SK-N-SH (cell line): Measurements from ENCODE around the gene E2F1.

Experiments used
- CTCF ChIP-seq: fragments of 200-600 bp; sonication (generic); IDR thresholded peaks from 2 replicates; pipeline ENCODE4 v1.6.1; 2017; ENCODE audit warnings: antibody characterized with exemption, mild to moderate bottlenecking, moderate library complexity
- EZH2phosphoT487 ChIP-seq: fragments of 200-600 bp; sonication (generic); IDR thresholded peaks from 2 replicates; pipeline ENCODE4 v1.6.1; 2017; ENCODE audit warnings: low read depth, mixed run types, mild to moderate bottlenecking, antibody characterized with exemption, moderate library complexity, borderline replicate concordance
- MAX ChIP-seq: IDR thresholded peaks from 2 replicates; pipeline ENCODE4 v1.4.0; 2012; ENCODE audit warnings: low read depth
- POLR2AphosphoS5 ChIP-seq: IDR thresholded peaks from 2 replicates; pipeline ENCODE4 v1.6.1; 2012; ENCODE audit warnings: low read depth, low read length
- RAD21 ChIP-seq: IDR thresholded peaks from 2 replicates; pipeline ENCODE4 v1.6.1; 2012; ENCODE audit warnings: mild to moderate bottlenecking, low read length
- REST ChIP-seq: IDR thresholded peaks from 2 replicates; pipeline ENCODE4 v1.6.1; 2012; ENCODE audit warnings: mild to moderate bottlenecking, low read depth, low read length, moderate library complexity
- RXRA ChIP-seq: IDR thresholded peaks from 2 replicates; pipeline ENCODE4 v1.4.0; 2012; ENCODE audit warnings: low read depth, mild to moderate bottlenecking, borderline replicate concordance
- TAF1 ChIP-seq: IDR thresholded peaks from 2 replicates; pipeline ENCODE4 v1.6.1; 2012; ENCODE audit warnings: low read depth, mild to moderate bottlenecking, low read length, moderate library complexity, borderline replicate concordance
- YY1 ChIP-seq: IDR thresholded peaks from 2 replicates; pipeline ENCODE4 v1.4.0; 2012; ENCODE audit warnings: low read depth, mild to moderate bottlenecking

GRCh38 chr20:33651562-33652048, 34.6 kb downstream of the E2F1 start:
- no peak for TF ChIP-seq MAX
- no peak for TF ChIP-seq YY1
- TF ChIP-seq CTCF: no peak
- TF ChIP-seq REST: no peak
- no peak for TF ChIP-seq POLR2AphosphoS5
- no peak for TF ChIP-seq TAF1
- TF ChIP-seq RXRA: no peak
- TF ChIP-seq RAD21: no peak
- no peak for TF ChIP-seq EZH2phosphoT487
